ENCODE data around the gene PLXNA1. TPM values are rescaled to one million over a fixed set of nuclear protein-coding genes. Genes with fewer than 3 reads are reported as not detected.

PLXNA1 gene
- polyA plus RNA-seq, 4 donors = 1.4 to 17.1 (median 6.3) TPM

DNA sequence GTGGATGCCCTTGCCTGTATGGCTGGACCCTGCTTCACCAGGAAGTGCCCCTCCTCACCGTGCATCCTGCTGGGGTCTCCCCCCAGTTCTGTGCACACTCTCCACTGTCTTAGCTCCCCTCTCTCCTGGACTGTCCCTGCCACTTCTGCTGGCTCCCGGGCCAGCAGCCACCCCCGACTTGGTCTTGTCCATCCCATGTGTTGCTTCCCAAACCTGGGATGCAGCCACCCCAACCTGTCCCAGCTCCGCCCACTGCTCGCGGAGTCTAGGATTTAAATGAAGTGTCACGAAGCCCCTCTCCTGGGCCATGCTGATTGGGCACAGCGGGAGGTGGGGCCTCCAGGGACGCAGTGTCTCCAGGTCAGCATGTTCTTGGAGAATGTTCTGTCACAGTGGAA, 48.5 kb downstream of the PLXNA1 start:
- Histone ChIP-seq H3K36me3 (ENCODE audit: control insufficient read depth in 3 of 3, insufficient read depth in 2 of 3, low read depth in 1 of 3, low read length in 3 of 3) (peaks cover 0 to 92% (median 5%) of the 10 kb centered on the region in 3 donors), H3K27ac (ENCODE audit: low read depth in 1 of 3, low read length in 2 of 3) (no peak overlapping the region), H3K4me1 (ENCODE audit: control insufficient read depth in 3 of 3, insufficient read depth in 2 of 3, low read depth in 1 of 3, low read length in 2 of 3) (peaks cover 0 to 10% (median 0%) of the 10 kb centered on the region in 3 donors), H3K4me3 (ENCODE audit: low read depth in 1 of 3, low read length in 3 of 3) (no peak overlapping the region), H3K9me3 (ENCODE audit: control insufficient read depth in 2 of 2, insufficient read depth in 1 of 2, low read depth in 1 of 2, low read length in 1 of 2) (no peaks in the 10 kb centered on the region), H3K27me3 (ENCODE audit: control insufficient read depth in 3 of 3, insufficient read depth in 3 of 3, low read length in 3 of 3) (no peaks in the 10 kb centered on the region)
- FAIRE-seq (no peak), DNase-seq (no peak)
- WGBS, 3 donors = 92 to 97% (median 93%) methylated on average over 9 of the region's 9 CpGs

DNA sequence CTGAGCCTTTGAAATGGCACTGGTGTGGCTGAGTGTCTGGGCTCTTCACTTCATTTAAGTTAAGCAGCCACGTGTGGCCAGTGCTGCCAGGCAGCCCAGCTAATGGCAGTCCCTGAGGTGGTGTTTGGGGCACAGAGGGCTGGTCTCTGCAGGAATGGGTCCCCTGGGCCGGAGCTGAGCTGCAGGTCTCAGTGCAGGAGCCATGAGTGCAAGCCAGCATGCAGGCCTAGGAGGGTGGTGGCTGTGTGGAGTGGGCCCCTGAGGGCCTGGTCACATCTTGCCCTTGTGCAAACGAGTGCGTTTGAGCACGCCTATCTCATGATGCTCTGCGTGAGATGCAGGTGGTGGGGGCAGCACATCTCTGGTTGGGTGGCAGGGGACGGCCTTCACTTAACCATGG, 48.9 kb downstream of the PLXNA1 start:
- Histone ChIP-seq H3K27ac (ENCODE audit: low read depth in 1 of 3, low read length in 2 of 3) (no peak overlapping the region), H3K27me3 (ENCODE audit: control insufficient read depth in 3 of 3, insufficient read depth in 3 of 3, low read length in 3 of 3) (no peaks in the 10 kb centered on the region), H3K4me3 (ENCODE audit: low read depth in 1 of 3, low read length in 3 of 3) (no peak overlapping the region), H3K36me3 (ENCODE audit: control insufficient read depth in 3 of 3, insufficient read depth in 2 of 3, low read depth in 1 of 3, low read length in 3 of 3) (peaks cover 0 to 88% (median 4%) of the 10 kb centered on the region in 3 donors), H3K4me1 (ENCODE audit: control insufficient read depth in 3 of 3, insufficient read depth in 2 of 3, low read depth in 1 of 3, low read length in 2 of 3) (peaks cover 0 to 10% (median 0%) of the 10 kb centered on the region in 3 donors), H3K9me3 (ENCODE audit: control insufficient read depth in 2 of 2, insufficient read depth in 1 of 2, low read depth in 1 of 2, low read length in 1 of 2) (no peaks in the 10 kb centered on the region)
- 90 to 95% (median 93%) methylated on average over 6 to 7 of the region's 7 CpGs for WGBS, 3 donors
- FAIRE-seq (no peak), DNase-seq (no peak)

DNA sequence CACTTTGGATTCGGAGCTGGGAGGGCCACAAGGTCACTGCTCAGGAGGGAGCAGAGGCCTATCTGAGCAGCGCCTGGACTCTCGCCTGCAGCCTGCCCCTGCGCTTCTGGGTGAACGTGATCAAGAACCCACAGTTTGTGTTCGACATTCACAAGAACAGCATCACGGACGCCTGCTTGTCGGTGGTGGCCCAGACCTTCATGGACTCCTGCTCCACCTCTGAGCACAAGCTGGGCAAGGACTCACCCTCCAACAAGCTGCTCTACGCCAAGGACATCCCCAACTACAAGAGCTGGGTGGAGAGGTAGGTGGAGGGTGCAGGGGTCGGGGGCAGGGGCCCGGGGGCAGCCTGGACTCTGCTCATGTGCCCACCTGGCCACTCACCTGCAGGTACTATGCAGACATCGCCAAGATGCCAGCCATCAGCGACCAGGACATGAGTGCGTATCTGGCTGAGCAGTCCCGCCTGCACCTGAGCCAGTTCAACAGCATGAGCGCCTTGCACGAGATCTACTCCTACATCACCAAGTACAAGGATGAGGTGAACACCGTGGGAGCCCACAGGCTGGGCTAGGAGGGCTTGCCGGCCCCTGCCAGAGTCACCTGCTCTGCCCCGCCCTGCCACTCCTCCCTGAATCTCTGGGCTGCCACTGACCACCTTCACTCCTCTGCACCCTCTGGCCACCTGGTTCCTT, 49.5 kb downstream of the PLXNA1 start:
- no peak for FAIRE-seq
- peaks cover 0 to 10% (median 2%) of the 10 kb centered on the region in 3 donors for H3K4me1 ChIP-seq (ENCODE audit: control insufficient read depth in 3 of 3, insufficient read depth in 2 of 3, low read depth in 1 of 3, low read length in 2 of 3)
- H3K27ac ChIP-seq (ENCODE audit: low read depth in 1 of 3, low read length in 2 of 3) = no peak overlapping the region
- peaks cover 0 to 82% (median 3%) of the 10 kb centered on the region in 3 donors for H3K36me3 ChIP-seq (ENCODE audit: control insufficient read depth in 3 of 3, insufficient read depth in 2 of 3, low read depth in 1 of 3, low read length in 3 of 3)
- WGBS, 3 donors = 89 to 91% (median 89%) methylated on average over 21 of the region's 21 CpGs
- H3K9me3 ChIP-seq (ENCODE audit: control insufficient read depth in 2 of 2, insufficient read depth in 1 of 2, low read depth in 1 of 2, low read length in 1 of 2) = no peaks in the 10 kb centered on the region
- H3K4me3 ChIP-seq (ENCODE audit: low read depth in 1 of 3, low read length in 3 of 3) = no peak overlapping the region
- DNase-seq = no peak
- H3K27me3 ChIP-seq (ENCODE audit: control insufficient read depth in 3 of 3, insufficient read depth in 3 of 3, low read length in 3 of 3) = no peaks in the 10 kb centered on the region

Other genes with a start within 250 kb of the PLXNA1 start
- gene PRR23E, start 210.0 kb downstream of the PLXNA1 start, polyA plus RNA-seq = not detected